ENCODE measurements around the gene TMEM238. TPM values are rescaled to one million over a fixed set of nuclear protein-coding genes. Genes with fewer than 3 reads are reported as not detected.

The TMEM238 gene
- total RNA-seq, 1 experiment from 2014 or later: 18.1 TPM

GRCh38 chr19:55432241-55432959 lies 48.3 kb upstream of the TMEM238 start:
- POLR2A ChIA-PET: no interaction called here
- H3K27ac Mint-ChIP-seq (ENCODE audit: unreplicated experiment): no peak overlapping the region
- no TSS peak for BruUV-seq (replicated peaks)
- no peaks in the 10 kb centered on the region for H3K27me3 ChIP-seq (replicated peaks; ENCODE audit: control insufficient read depth, insufficient read depth, low read length)
- H3K36me3 ChIP-seq (ENCODE audit: control insufficient read depth, insufficient read depth, low read length): no peaks in the 10 kb centered on the region
- no peaks in the 10 kb centered on the region for H3K9me3 ChIP-seq
- H3K4me3 ChIP-seq (ENCODE audit: low read depth, low read length): no peak overlapping the region
- no peaks in the 10 kb centered on the region for H3K9me3 Mint-ChIP-seq (ENCODE audit: unreplicated experiment)
- DNase-seq: no peak
- peaks cover 4% of the 10 kb centered on the region for H3K27me3 Mint-ChIP-seq (ENCODE audit: insufficient read depth, unreplicated experiment)
- no peaks in the 10 kb centered on the region for H3K4me1 Mint-ChIP-seq (ENCODE audit: low read depth, unreplicated experiment)
- H3K4me3 Mint-ChIP-seq (ENCODE audit: unreplicated experiment): no peak overlapping the region
- TF ChIP-seq, protein P1, sequence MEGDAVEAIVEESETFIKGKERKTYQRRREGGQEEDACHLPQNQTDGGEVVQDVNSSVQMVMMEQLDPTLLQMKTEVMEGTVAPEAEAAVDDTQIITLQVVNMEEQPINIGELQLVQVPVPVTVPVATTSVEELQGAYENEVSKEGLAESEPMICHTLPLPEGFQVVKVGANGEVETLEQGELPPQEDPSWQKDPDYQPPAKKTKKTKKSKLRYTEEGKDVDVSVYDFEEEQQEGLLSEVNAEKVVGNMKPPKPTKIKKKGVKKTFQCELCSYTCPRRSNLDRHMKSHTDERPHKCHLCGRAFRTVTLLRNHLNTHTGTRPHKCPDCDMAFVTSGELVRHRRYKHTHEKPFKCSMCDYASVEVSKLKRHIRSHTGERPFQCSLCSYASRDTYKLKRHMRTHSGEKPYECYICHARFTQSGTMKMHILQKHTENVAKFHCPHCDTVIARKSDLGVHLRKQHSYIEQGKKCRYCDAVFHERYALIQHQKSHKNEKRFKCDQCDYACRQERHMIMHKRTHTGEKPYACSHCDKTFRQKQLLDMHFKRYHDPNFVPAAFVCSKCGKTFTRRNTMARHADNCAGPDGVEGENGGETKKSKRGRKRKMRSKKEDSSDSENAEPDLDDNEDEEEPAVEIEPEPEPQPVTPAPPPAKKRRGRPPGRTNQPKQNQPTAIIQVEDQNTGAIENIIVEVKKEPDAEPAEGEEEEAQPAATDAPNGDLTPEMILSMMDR (IDR thresholded peaks at IDR 0.05; ENCODE audit: insufficient read depth in 1 of 2, low read depth in 1 of 2, low read length in 1 of 2, severe bottlenecking in 1 of 2, unreplicated experiment in 1 of 2): no peak
- intact Hi-C loops (cut with micrococcal nuclease; ENCODE audit: unreplicated experiment): no loop called here
- H3K4me1 ChIP-seq: no peaks in the 10 kb centered on the region
- H3K36me3 Mint-ChIP-seq (ENCODE audit: insufficient read depth, unreplicated experiment): no peaks in the 10 kb centered on the region
- CTCF ChIA-PET: no interaction called here

DNA sequence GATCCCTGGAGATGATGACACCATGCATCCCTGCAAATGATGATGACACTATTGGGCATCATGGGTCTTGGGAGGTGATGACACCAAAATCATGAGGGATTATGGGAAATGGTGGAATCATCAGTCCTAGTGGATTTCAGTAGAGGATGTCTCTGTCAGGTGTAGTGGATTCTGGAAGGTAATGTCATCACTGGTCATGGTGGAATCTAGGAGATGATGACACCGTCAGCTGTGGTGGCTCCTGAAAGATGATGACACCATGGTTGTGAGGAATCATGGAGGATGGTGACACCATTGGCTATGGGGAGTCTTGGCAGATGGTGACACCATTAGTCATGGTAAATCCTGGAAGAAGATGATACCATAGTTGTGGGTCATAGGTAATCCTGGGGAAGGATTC lies 47.1 kb upstream of the TMEM238 start:
- no peaks in the 10 kb centered on the region for H3K36me3 Mint-ChIP-seq (ENCODE audit: insufficient read depth, unreplicated experiment)
- H3K27me3 ChIP-seq (replicated peaks; ENCODE audit: control insufficient read depth, insufficient read depth, low read length): no peaks in the 10 kb centered on the region
- no TSS peak for BruUV-seq (replicated peaks)
- no peaks in the 10 kb centered on the region for H3K9me3 ChIP-seq
- no peaks in the 10 kb centered on the region for H3K36me3 ChIP-seq (ENCODE audit: control insufficient read depth, insufficient read depth, low read length)
- H3K4me1 ChIP-seq: no peaks in the 10 kb centered on the region
- no peak overlapping the region for H3K4me3 ChIP-seq (ENCODE audit: low read depth, low read length)
- H3K9me3 Mint-ChIP-seq (ENCODE audit: unreplicated experiment): no peaks in the 10 kb centered on the region
- no peak overlapping the region for H3K27ac Mint-ChIP-seq (ENCODE audit: unreplicated experiment)
- ChIA-PET CTCF (no interaction called here), POLR2A (no interaction called here)
- no peaks in the 10 kb centered on the region for H3K4me1 Mint-ChIP-seq (ENCODE audit: low read depth, unreplicated experiment)
- intact Hi-C loops (cut with micrococcal nuclease; ENCODE audit: unreplicated experiment): no loop called here
- no peak for DNase-seq
- peaks cover 3% of the 10 kb centered on the region for H3K27me3 Mint-ChIP-seq (ENCODE audit: insufficient read depth, unreplicated experiment)
- TF ChIP-seq, protein P1 (IDR thresholded peaks at IDR 0.05; ENCODE audit: insufficient read depth in 1 of 2, low read depth in 1 of 2, low read length in 1 of 2, severe bottlenecking in 1 of 2, unreplicated experiment in 1 of 2): no peak
- no peak overlapping the region for H3K4me3 Mint-ChIP-seq (ENCODE audit: unreplicated experiment)

- TF ChIP-seq, protein P1 (IDR thresholded peaks at IDR 0.05; ENCODE audit: insufficient read depth in 1 of 2, low read depth in 1 of 2, low read length in 1 of 2, severe bottlenecking in 1 of 2, unreplicated experiment in 1 of 2): no peak
- POLR2A ChIA-PET: no interaction called here
- Mint-ChIP-seq H3K27ac (ENCODE audit: unreplicated experiment) (no peak overlapping the region), H3K4me3 (ENCODE audit: unreplicated experiment) (no peak overlapping the region), H3K27me3 (ENCODE audit: insufficient read depth, unreplicated experiment) (peaks cover 8% of the 10 kb centered on the region), H3K9me3 (ENCODE audit: unreplicated experiment) (no peaks in the 10 kb centered on the region), H3K36me3 (ENCODE audit: insufficient read depth, unreplicated experiment) (no peaks in the 10 kb centered on the region), H3K4me1 (ENCODE audit: low read depth, unreplicated experiment) (no peaks in the 10 kb centered on the region)
- Histone ChIP-seq H3K36me3 (ENCODE audit: control insufficient read depth, insufficient read depth, low read length) (no peaks in the 10 kb centered on the region), H3K9me3 (no peaks in the 10 kb centered on the region), H3K27me3 (replicated peaks; ENCODE audit: control insufficient read depth, insufficient read depth, low read length) (no peaks in the 10 kb centered on the region), H3K4me1 (no peaks in the 10 kb centered on the region), H3K4me3 (ENCODE audit: low read depth, low read length) (no peak overlapping the region)
- intact Hi-C loops (cut with micrococcal nuclease; ENCODE audit: unreplicated experiment): no loop called here
- no TSS peak for BruUV-seq (replicated peaks)
- CTCF ChIA-PET: interaction anchor here (0.5 kb wide), 1 partner anchor 9 kb away, joined by 4 read pairs; no protein-coding TSS in a partner anchor
- no peak for DNase-seq
These were observed 42.0 kb upstream of the TMEM238 start for GRCh38 chr19:55426042-55426441.
